ENCODE measurements around the gene SLC26A11.
"Not testable (repeated sequence)": the region's sequence is repeated elsewhere in the genome, so short reads cannot be mapped to it uniquely, and the experiment has no call there.

SLC26A11 gene

GRCh38 chr17:80260791-80261158 lies 40.5 kb downstream of the SLC26A11 start, which contains the start of gene RNF213:
TSS of gene RNF213 (plus strand) at chr17:80260852. CDS start at chr17:80263682, 2,830 bp downstream.
- DNase-seq (ENCODE audit: low spot score) (peak; percentile 93), FAIRE-seq (no peak)

- FAIRE-seq = peak; percentile 9
- DNase-seq (ENCODE audit: low spot score) = peak; percentile 63
Observed at GRCh38 chr17:80261159-80261894, 41.1 kb downstream of the SLC26A11 start.

DNA sequence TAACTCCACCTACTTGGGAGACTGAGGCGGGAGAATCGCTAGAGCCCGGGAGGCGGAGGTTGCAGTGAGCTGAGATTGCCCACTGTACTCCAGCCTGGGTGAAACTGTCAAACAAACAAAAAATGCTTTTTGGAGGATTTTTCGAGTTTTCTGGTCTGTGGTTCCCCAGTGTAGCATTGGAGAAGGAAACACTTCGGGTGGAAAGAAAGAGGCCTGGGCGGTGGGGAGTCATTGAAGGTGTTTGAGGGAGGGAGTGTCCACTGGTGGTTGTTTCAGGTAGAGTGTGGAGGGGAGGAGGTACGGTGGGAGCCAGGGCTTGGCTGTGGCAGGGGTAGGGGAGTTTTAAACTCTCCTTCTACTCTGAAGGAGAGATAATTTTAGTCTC lies 41.7 kb downstream of the SLC26A11 start:
- DNase-seq (ENCODE audit: low spot score) (no peak), FAIRE-seq (no peak)

DNA sequence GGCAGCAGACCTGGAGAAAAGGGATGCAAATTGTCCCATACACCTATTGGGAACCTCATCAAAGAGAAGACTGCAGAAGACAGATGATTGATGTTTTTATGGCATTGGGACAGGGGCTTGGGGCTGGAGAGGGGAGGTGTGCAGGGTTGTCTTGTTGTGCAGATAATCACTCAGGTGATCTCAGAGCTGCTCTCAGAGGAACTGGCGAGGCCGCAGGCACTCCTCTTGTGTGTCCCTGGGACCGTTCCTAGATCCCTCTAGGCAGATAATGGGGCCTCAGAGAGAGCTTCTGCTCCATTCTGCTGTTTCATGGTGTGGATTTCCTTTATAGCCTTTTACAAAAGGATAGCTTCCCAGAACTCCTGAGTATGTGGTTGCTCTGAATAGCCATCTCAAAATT lies 42.1 kb downstream of the SLC26A11 start:
- no peak for FAIRE-seq
- DNase-seq (ENCODE audit: low spot score) = no peak

- DNase-seq (ENCODE audit: low spot score) = no peak
- FAIRE-seq = no peak
Observed at GRCh38 chr17:80262775-80263244, 42.6 kb downstream of the SLC26A11 start.

GRCh38 chr17:80263253-80264204 lies 43.3 kb downstream of the SLC26A11 start:
- FAIRE-seq = no peak

DNA sequence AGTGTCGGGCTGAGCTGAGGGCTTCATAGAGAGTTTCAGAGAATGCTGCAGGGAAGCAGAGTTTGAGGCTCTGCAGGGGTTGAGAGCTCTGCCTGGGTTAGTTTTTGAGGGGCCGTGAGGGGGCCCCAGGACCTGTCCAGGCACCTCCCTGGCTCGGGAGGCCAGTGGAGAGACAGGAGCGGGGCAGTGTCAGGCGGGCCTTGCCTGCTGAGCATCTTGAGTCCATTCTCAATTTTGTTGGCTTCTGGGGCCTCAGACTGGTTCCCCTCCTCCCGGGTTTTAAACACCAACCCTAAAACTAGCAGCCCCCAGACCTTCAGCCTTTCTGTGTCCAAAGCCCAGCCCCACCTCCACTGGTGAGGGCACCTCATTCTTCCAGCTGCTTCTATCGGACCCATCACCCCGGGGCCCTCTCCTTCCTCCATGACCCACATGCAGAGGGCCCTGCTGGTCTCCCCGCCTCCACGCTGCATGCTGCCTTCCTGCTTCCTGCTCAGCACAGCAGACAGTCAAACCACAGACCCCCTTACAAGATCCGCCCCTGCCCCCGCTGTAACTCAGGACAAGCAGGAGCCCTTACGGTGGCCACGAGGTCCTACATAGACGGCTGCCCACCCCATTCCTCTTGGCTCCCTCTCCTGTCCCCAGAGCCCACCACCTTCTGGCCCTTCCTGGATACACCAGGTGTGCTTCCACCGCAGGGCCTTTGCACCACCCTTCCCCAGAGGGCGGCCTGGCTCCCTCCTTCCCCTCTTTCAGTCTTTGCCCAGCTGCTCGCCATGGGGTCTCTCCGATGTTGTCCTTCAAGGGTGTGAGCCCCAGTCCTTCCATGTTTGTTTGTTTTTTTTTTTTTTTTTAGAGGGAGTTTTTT lies 44.2 kb downstream of the SLC26A11 start:
- no peak for DNase-seq (ENCODE audit: low spot score)
- no peak for FAIRE-seq

More at GRCh38 chr17:80263253-80264204, 43.3 kb downstream of the SLC26A11 start:
- no peak for DNase-seq (ENCODE audit: low spot score)

DNA sequence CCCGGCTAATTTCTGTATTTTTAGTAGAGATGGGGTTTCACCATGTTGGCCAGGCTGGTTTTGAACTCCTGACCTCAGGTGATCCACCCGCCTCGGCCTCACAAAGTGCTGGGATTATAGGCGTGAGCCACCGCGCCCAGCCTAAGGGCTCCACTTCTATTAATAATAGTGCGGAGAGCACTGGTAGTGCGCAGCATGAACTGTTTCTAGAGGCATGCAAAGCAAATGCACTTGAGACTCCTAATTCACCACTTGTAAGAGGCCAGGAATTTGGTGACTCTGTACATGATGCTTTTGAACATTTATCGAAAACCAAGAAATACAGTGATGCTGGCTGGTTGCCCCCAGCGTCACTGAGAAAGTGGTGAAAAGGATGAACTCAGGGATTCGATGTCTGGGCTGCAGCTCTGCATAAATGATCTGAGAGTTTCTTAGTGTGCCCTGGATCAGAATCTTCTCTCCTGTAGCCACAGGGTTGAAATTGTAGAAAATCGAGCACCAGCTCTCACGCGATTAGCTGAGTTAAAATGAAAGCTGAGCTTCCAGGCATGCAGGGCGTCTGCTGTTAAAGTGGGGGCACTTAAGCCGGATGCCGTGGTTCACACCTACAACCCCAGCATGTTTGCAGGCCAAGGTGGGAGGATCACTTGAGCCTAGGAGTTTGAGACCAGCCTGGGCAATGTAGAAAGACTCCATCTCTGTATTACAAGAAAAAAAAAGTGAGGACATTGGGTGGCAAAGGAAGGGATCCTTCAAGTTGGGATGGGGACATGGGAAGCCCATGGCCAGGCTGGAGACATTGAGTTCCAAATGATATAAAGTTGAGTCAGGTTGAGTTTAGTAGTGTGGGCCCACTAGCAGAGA lies 45.2 kb downstream of the SLC26A11 start:
- DNase-seq (ENCODE audit: low spot score) (no peak), FAIRE-seq (no peak)

GRCh38 chr17:80267391-80267790 lies 47.2 kb downstream of the SLC26A11 start:
- no peak for DNase-seq (ENCODE audit: low spot score)
- FAIRE-seq = no peak

DNA sequence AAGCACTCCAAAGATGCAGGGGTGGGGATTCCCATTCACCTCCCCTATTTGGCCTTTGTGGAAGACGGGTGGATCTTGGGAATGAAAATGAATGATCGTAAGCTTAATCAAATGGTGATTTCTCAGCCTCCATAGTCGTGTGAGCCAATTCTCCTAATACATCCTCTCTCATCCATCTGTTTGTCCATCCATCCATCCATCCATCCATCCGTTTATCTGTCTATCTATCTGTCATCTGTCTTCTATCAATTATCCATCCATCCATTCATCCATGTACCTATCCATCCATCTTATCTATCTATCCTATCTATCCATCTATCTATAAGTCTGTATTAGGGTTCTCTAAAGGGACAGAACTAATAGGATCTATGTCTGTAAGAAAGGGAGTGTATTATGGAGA lies 48.2 kb downstream of the SLC26A11 start:
- FAIRE-seq (no peak), DNase-seq (ENCODE audit: low spot score) (no peak)

GRCh38 chr17:80269405-80269807 lies 49.2 kb downstream of the SLC26A11 start:
- peak; percentile 77 for FAIRE-seq
- no peak for DNase-seq (ENCODE audit: low spot score)

DNA sequence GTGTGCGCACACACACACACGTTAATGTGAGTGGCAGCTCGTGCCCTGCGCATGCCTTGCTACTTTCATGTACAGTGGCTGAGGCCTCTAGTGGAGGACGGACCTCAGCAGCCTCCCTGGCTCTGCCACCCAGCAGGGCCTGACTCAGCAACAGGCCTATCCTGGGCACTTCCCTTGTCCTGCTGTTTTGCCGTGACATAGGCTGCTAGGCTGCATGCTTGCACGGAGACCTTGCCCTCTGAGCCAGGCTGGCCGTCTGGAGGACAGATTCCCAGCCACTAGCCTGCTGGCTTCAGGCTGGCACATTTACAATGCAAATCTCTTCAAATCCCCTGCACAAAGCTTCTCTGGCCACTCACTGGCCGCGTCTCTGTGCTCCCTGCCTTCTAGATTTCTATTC lies 49.9 kb downstream of the SLC26A11 start:
- no peak for DNase-seq (ENCODE audit: low spot score)
- FAIRE-seq = no peak

- no peak for FAIRE-seq
- peak; percentile 75 for DNase-seq (ENCODE audit: low spot score)
Observed at GRCh38 chr17:80270836-80271235, 50.6 kb downstream of the SLC26A11 start.

- DNase-seq (ENCODE audit: low spot score) = no peak
- no peak for FAIRE-seq
Observed at GRCh38 chr17:80272366-80272765, 52.1 kb downstream of the SLC26A11 start.

DNA sequence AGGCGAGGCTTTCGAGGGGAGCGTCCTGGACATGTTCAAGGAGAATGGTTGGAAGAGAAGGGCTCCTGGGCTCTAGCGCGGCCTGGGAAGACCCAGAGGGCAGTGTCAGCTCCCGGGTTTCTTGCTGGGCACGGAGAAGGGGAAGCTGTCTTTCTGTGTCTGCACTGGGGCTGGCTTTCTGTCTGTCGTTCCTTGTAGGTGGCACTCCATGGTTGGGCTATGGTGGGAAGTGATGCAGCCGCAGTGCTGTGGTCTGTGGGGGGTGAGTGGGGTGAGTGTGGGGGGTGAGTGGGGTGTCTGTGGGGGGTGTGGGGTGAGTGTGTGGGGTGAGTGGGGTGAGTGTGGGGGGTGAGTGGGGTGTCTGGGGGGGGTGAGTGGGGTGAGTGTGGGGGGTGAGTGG lies 54.1 kb downstream of the SLC26A11 start:
- no peak for DNase-seq (ENCODE audit: low spot score)
- FAIRE-seq = peak; percentile 23

DNA sequence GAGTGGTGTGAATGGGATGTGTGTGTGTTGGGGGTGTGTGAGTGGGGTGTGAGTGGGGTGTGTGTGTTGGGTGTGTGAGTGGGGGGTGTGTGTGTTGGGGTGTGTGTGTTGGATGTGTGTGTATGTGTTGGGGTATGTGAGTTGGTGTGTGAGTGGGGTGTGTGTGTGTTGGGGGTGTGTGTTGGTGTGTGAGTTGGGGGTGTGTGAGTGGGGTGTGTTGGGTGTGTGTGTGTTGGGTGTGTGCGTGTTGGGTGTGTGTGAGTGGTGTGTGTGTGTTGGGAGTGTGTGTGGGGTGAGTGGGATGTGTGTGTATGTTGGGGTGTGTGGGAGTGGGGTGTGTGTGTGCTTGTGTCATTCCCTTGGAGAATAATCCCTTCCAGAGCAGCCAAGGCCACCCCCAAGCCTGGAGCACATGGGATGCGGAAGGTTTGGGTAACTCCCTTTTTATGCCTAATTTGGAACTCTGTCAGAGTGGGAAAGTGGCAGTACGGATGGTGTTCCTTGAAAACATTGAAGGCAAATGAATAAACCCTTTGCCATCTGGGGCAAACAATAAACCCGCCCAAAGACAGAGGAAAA lies 54.7 kb downstream of the SLC26A11 start:
- no peak for DNase-seq (ENCODE audit: low spot score)
- FAIRE-seq = peak; percentile 98

GRCh38 chr17:80275857-80276256 lies 55.6 kb downstream of the SLC26A11 start:
- DNase-seq (ENCODE audit: low spot score); FAIRE-seq: not testable (repeated sequence)

- no peak for FAIRE-seq
- DNase-seq (ENCODE audit: low spot score) = no peak
Observed at GRCh38 chr17:80277751-80278671, 57.8 kb downstream of the SLC26A11 start.

GRCh38 chr17:80279895-80280294 lies 59.7 kb downstream of the SLC26A11 start:
- DNase-seq (ENCODE audit: low spot score) (no peak), FAIRE-seq (no peak)
